HEK293T (cell line): ENCODE data around the gene POM121L2.

Source experiments
- FOXA1 ChIP-seq: fragments of 450-650 bp; IDR thresholded peaks from 2 replicates; pipeline ENCODE4 v1.6.1; 2016; ENCODE audit warnings: mild to moderate bottlenecking
- FOXM1 ChIP-seq: fragments of 450-650 bp; IDR thresholded peaks from 2 replicates; pipeline ENCODE4 v1.6.1; 2017; ENCODE audit warnings: mild to moderate bottlenecking, borderline replicate concordance
- HDGF ChIP-seq: fragments of 450-650 bp; IDR thresholded peaks from 2 replicates; pipeline ENCODE4 v1.6.1; 2017; ENCODE audit warnings: antibody characterized with exemption, borderline replicate concordance
- TARDBP ChIP-seq: fragments of 450-650 bp; IDR thresholded peaks from 2 replicates; pipeline ENCODE4 v1.6.1; 2016
- TF ChIP-seq, protein P1 (sequence below): fragments of 450-650 bp; IDR thresholded peaks from 2 replicates; pipeline ENCODE4 v1.6.1; 2016

DNA sequence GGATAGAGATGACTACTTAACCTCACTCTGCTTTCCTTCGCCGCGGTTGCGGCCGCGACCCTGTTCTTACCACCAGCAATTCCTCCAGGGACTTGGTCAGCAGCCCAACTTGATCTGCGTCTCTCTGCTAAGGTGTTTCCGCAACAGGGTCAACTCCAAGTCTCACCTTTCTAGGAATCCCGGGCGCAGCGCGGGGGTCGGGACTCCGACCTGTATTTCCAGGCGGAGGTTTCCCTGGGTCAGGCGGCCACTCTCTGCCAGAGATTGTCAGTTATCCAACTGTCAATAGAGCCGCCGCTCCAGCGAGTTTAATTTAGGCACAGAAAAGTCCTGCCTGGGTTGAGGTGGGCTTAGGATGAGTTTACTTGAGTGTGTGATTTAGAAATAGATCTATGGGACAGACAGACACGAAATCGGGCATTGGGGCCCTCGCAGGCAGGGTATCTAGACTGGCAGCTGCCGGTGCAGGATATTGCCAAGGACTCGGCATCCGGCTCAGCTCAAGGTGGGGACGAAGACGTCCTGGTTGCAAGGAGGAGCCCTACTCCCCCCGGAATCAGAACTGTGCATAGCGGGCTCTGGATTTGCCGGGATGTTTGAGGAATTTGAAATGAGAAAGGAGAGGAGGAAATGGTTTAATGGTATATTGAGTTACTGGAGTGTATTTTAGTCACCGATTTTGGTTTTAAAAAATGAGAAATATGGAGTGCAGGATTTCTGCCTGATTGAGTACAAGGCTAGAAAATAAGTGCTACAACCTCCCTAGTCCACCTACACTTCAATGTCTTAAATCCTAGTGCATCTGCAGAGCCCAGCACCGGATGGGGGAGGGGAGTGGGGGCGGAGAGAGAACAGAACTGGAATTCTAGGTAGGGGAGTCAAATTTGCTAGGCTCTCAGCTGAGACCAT lies 23.7 kb downstream of the POM121L2 start:
- TF ChIP-seq HDGF (no peak), TARDBP (no peak), FOXM1 (no peak), FOXA1 (no peak)
- TF ChIP-seq, protein P1, sequence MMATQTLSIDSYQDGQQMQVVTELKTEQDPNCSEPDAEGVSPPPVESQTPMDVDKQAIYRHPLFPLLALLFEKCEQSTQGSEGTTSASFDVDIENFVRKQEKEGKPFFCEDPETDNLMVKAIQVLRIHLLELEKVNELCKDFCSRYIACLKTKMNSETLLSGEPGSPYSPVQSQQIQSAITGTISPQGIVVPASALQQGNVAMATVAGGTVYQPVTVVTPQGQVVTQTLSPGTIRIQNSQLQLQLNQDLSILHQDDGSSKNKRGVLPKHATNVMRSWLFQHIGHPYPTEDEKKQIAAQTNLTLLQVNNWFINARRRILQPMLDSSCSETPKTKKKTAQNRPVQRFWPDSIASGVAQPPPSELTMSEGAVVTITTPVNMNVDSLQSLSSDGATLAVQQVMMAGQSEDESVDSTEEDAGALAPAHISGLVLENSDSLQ, result no peak
